A549 treated with AZD2906 at 1 μM for 4 hours (cell line): ENCODE measurements around the gene NUP98. TPM values are rescaled to one million over a fixed set of nuclear protein-coding genes. Genes with fewer than 3 reads are reported as not detected.

ENCODE experiments used
- total RNA-seq: library from RNA; stranded (reverse); fragments of 200-300 nt; extraction: Qiagen RNA extraction; gene quantifications from 5 replicates; pipeline ENCODE4 v1.2.3, GENCODE V29; 2022

Gene NUP98
- 61.7 to 82.0 TPM (median 63.5 TPM) in 5 replicates for total RNA-seq

DNA sequence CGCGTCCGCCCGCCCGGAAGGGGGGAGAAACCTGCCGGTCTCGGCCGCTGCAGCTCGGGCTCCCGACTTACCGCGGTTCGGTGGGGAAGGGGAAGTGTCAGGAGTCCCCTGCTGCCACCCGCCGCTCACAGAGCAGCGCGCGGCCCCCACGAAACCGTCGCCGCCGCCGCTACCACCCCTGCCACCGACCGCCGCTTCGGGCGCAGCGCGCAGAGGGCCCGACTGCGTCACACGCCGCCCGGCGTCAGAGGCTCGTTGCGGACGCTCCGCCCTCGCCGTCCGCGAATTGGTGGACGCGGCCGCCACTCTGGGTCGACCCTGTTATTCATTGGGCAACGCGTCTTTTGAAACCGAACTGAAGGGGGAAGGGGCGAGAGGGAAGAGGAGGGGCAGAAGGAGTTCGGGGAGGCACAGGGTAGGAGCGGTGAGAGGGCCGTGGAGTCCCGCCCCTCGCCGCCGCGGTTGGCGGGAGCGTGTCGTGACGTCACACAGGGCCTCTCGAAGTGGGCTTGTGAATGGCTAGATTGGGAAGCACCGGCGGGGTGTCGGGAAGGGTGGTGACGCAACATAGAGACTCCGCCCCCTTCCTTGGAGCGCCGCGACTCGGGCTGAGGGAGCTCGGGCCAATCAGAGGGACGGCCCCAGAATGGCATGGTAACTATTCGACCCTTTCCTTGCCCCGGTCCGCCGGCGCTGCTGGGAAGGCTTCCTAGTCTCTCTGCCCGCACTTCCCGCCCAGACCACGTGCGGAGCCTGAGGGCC, at the start of gene NUP98:
TSS of gene NUP98 (minus strand) at position 226 of the 762 bp plus-strand sequence. CDS start 15,437 bp downstream, outside the sequence.

DNA sequence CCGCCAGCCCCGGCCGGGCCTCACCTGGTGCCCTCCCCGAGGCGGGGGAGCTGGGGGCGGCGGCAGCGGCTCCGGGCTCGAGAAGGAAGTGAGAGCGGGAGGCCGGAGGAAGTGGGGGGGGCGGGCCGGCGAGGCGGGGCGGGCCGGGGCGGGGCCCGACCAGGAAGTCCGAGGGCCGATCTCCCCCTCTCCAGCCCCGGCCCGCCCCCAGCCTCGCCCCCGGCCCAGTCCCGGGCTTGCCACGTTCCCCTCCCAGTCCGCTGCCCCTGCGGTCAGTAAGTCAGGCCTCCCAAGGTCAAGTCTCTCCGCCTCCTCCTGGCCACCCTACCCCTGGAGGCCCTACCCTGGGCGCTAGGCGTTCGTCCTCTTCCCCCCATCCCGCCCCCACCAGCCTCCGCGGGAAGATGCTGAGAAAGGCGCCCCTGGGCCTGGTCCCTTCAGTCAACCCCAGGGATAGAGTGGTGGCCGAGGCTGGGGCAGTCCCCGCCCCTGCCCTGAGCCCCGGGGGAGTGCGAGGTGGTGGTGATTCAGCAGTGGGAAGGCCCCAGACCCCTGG, 43.6 kb upstream of the NUP98 start, which contains the start of gene RHOG:
TSS of gene RHOG (minus strand) at position 90 of the 556 bp plus-strand sequence. CDS start 12,821 bp downstream, outside the sequence.

DNA sequence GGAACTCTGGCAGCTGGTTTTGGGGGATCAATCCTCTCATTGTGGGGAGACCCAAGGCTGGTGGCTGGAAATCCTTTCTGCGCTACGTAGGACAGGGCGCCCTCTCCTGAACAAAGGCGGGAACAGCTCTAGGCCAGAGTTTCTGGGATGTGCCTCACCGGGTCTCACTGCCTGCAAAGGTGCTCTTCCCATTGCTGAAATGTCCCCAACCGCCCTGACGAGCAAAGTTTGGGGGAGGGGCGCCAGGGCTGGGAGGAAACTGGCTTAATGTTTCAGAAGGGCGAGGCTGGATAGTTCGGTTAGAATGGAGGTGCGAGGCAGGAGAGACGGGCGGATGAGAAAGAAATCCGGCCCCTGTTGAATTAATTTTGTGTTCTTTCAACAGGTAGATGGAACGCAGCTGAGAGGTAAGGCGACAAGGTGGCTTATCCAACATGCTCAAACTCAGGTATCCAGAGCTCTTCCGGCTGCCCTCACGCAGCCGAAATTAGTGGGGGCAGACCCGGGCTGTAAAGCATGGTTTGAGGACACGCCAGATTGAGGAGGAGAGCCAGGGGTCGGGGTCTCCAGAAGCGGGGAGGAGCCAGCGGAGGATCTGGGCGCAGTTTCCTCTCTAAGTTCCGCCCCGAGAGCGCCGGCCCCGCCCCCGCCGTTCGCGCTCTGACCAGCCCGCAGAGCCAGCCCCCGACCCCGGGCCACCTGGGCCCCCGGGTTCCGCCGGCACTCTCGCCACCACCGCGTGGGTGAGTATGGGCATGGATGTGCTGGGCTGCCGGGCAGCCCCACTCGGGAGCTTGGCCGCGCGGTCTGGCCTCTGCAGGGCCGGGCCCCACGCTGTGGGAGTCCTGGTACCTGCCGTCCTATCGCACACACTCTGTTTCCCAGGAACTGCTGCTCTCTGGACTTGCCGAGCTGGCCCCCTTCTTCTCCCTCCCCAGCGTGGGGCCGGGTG, 10.8 kb upstream of the NUP98 start, which contains the start of gene PGAP2:
TSS of gene PGAP2 (plus strand) at position 652 of the 952 bp plus-strand sequence. CDS start 2,700 bp downstream, outside the sequence.

DNA sequence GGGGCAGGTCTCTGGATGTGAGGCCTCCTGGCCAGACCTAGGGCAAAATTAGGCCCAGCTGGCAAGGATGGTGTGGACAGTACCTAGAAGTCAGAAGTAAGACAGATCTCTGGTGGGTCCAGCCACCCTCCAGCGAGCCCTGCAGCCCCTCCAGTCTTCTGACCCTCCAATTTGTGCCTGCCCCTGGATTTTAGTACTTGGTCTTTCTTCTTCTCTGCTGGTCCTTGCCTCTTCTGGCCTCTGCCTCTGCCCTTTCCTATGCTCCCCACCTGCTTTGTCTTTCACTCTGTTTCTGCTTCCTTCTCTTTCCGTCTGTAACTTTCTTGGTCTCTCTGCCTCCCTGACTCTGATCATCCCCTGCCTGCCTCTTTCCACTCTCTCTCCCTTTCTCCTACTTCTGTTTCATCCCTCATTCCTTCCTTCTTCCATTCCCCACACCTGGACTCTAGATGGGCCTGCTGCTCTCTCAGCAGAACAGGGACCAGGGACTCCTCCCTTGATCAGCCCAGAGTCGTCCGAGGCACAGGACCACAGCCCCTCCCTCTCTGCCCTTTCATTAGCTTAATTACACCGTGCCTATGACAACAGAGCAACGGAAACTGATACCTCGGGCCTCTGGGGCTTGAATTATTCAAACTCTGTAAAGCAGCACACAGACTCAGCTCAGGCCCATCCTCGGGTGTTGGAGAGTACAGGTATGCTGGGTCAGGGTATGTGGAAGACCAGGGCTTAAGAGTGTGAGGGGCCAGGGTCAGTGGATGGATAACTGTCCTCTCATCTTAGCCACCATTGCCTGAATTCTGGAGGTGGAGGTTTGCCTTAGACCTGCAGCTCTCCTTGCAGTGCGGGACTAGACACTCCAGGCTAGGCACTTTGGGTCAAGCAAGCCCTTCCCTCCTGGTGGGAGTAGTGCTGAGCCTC, 125.8 kb downstream of the NUP98 start, which contains the start of gene CHRNA10:
TSS of gene CHRNA10 (minus strand) at position 51 of the 921 bp plus-strand sequence. CDS start 72 bp downstream, outside the sequence.

DNA sequence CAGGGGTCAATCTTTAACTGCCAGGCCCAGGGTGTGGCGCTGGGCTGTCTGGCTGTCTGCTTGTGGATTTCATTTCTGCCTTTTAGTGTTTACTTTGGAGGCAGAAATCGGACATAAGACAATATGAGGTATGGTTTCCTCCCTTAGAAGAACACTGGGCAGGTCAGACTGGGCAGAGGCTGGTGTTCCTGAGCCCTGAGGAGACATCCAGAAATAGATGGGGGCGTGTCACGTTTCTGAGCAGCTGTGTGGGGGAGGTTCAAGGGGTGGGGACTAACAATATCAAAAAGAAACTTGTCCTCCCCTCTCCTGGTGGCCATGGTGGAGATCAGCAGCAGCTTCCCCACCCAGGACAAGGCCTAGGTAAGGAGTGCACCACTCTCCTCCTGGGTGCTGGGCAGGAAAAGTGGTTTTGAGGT, 152.5 kb downstream of the NUP98 start, which contains the start of gene ART1:
TSS of gene ART1 (plus strand) at position 312 of the 419 bp plus-strand sequence. CDS start 14,086 bp downstream, outside the sequence.

DNA sequence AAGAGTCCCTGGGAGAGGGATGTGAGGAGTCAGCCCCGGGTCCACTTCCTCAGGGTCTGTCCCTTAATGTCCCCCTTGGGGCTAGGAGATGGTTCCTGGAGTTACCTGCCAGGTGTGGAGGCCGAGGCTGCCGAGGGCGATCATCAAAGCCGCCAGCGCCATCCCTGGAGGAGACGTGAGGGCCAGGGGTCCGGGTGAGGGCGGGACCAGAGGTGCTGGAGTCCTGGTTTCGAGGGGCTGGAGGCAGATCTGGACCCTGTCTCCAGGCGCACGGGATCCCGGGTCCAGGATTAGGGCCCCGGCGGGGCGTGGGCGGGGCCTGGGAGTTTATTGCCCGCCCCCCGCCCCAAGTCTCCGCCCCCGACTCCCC, 155.7 kb downstream of the NUP98 start, which contains the start of gene ART5:
TSS of gene ART5 (minus strand) at position 292 of the 370 bp plus-strand sequence. CDS start at position 162, 130 bp downstream.

Other genes with a start within 250 kb of the NUP98 start
- 0.18 to 0.60 TPM (median 0.27 TPM) in 5 replicates for gene ART5, start 155.6 kb downstream of the NUP98 start, total RNA-seq
- gene ART1, start 152.4 kb downstream of the NUP98 start, total RNA-seq, result 0.06 to 0.10 TPM in 2 of 5 replicates, not detected in the others
- gene CHRNA10, start 126.2 kb downstream of the NUP98 start, total RNA-seq, result 0.60 to 1.7 TPM (median 1.1 TPM) in 5 replicates
- 19.6 to 24.0 TPM (median 21.4 TPM) in 5 replicates for gene PGAP2, start 11.0 kb upstream of the NUP98 start, total RNA-seq
- 98.7 to 123 TPM (median 119 TPM) in 5 replicates for gene RHOG, start 43.4 kb upstream of the NUP98 start, total RNA-seq
- gene STIM1, start 58.1 kb upstream of the NUP98 start, total RNA-seq, result 25.3 to 27.2 TPM (median 26.6 TPM) in 5 replicates